Ovary (tissue), 9 donors: ENCODE data around the gene KRT31. TPM values are rescaled to one million over a fixed set of nuclear protein-coding genes. Genes with fewer than 3 reads are reported as not detected.

ENCODE experiments used
- DNase-seq, 5 donors: peaks; one replicate each; pipeline ENCODE4 v3.0.0-alpha.2; 2019 to 2020
- H3K27ac ChIP-seq, 2 donors: fragments of 200-600 bp; one replicate each; pipeline versions ENCODE4 v1.5.1 to v1.8.0; 2019 to 2022
- H3K27me3 ChIP-seq: fragments of 200-600 bp; one replicate; pipeline ENCODE4 v1.8.0; 2022
- H3K36me3 ChIP-seq: fragments of 200-600 bp; sonication (generic); one replicate; pipeline ENCODE4 v1.5.1; 2019
- H3K4me1 ChIP-seq: one replicate; pipeline ENCODE4 v1.8.1; 2013; ENCODE audit warnings: mild to moderate bottlenecking, moderate library complexity; ENCODE audit not compliant: insufficient read depth
- H3K4me3 ChIP-seq: fragments of 200-600 bp; sonication (generic); one replicate; pipeline ENCODE4 v1.5.1; 2017
- H3K9me3 ChIP-seq, 2 donors: fragments of 200-600 bp in 1 of 2; sonication (generic) in 1 of 2; one replicate each; pipeline versions ENCODE4 v1.5.1 to v1.8.1; 2013 to 2019; ENCODE audit warnings: mild to moderate bottlenecking in 1 of 2, moderate library complexity in 1 of 2
- EP300 ChIP-seq: sonication (generic); formaldehyde crosslinking; IDR thresholded peaks from one replicate; pipeline ENCODE4 v1.6.1; 2017; ENCODE audit warnings: antibody characterized with exemption
- POLR2A ChIP-seq: fragments of 450-650 bp; IDR thresholded peaks from one replicate; pipeline ENCODE4 v1.6.1; 2017; ENCODE audit warnings: antibody characterized with exemption, mild to moderate bottlenecking, moderate library complexity
- WGBS, 3 donors: extraction: QIAGEN DNeasy Blood & Tissue Kit in 1 of 3; methylation state at CpG; one replicate each; pipeline versions ENCODE4 v1.1.5 to v1.1.7; 2013 to 2017; 5-methylcytosine and 5-hydroxymethylcytosine counted together
- intact Hi-C, 4 donors: fragments of 100-400 bp; cut with DNase I; formaldehyde crosslinking; loops; one replicate each; pipeline versions ENCODE4 v1.11.0 to v1.15.1; 2022 to 2023
- polyA plus RNA-seq, 2 donors: library from polyadenylated mRNA; stranded (reverse); fragments of 200-250 nt in 1 of 2; fragments of 350-450 nt in 1 of 2; fragmentation: Illumina TruSeq in 1 of 2; extraction: RNeasy Lipid Tissue Mini Kit (QIAGEN cat#74804) in 1 of 2; gene quantifications; one replicate each; pipeline ENCODE4 v1.2.3, GENCODE V29; 2013 to 2014
- total RNA-seq, 7 donors: library from RNA; depleted of rRNA in 2 of 7; stranded (reverse); fragments of >200 nt in 2 of 7; fragmentation: NEBNext Ultra II Directional in 3 of 7; extraction: Animal tissue kit (Norgen Biotek cat#: 25700) in 3 of 7; gene quantifications; one replicate each; pipeline versions ENCODE4 v1.1.0 to v1.2.4, GENCODE V29; 2016 to 2023
- TF ChIP-seq, protein P1 (sequence below), 3 donors: fragments of 450-650 bp in 2 of 3; fragments of 200-600 bp in 1 of 3; IDR thresholded peaks; one replicate each; pipeline versions ENCODE4 v1.5.1 to v1.8.0; 2016 to 2022; ENCODE audit warnings: antibody characterized with exemption in 3 of 3, mild to moderate bottlenecking in 1 of 3
- donor health status: DM: no; HTN: no; CAD: no; lungs with moderate emphysema.
- donor health status: DM: no; HTN: no; CAD: no.
- donor health status: Bipolar disorder and iron deficiency.
- donor health status: DM: yes; HTN: yes; CAD: no.
- donor health status: DM: no; HTN: no; CAD: no.
- donor health status: DM: yes; HTN: yes; CAD: no.

Gene KRT31
- total and polyA plus RNA-seq, 9 donors, result not detected

DNA sequence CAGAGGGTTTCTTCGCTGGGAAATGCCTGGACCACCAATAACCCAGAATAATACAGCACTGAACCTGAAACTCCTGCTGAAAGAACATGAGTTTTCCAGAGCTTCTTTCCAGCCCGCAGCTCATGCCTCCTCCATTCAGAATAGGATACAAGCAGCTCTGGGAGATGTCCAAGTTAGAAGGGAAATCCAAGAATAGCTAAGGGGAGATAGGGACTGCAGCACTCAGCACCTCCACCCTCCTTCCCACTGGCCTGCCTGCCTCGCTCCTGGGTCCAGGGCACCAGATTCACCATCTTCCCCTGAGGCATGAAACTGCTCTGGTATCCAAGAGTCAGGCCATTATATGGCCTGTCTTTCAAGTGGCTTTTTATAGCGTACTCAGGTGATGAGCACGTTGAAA is 4.1 kb downstream of the KRT31 start:
- H3K27ac ChIP-seq, result no peak overlapping the region
- no peaks in the 10 kb centered on the region for H3K27me3 ChIP-seq
- H3K9me3 ChIP-seq, result no peaks in the 10 kb centered on the region
- no peaks in the 10 kb centered on the region for H3K36me3 ChIP-seq
- DNase-seq, result no peak
- H3K4me1 ChIP-seq, result peaks cover 14% of the 10 kb centered on the region
- H3K4me3 ChIP-seq, result no peak overlapping the region
- 20 to 30% (median 27%) methylated on average over 5 of the region's 5 CpGs for WGBS, 3 donors
- intact Hi-C loops, result loop anchor here in 1 of 4 donors (10.0 kb wide), 1 partner anchor 488 kb away; no protein-coding TSS in a partner anchor
- TF ChIP-seq EP300, result no peak

DNA sequence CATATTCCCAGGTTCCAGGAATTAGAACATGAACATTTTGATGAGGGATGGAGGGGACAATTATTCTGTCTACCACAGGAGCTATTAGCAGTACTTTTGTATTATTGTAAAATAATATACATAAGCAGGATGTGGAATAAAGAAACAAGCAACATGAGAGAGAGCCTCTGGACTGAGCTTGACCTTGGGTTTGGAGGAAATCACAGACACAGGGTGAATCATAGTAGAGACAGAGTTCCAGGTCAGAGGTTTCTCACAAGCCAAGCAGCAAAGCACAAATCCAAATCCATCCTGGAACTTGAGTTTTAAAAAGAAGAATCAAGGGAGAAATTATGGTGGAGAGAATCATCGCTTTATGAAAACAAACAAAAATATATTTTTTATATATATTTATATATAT is 5.1 kb downstream of the KRT31 start:
- Histone ChIP-seq H3K27me3 (no peaks in the 10 kb centered on the region), H3K36me3 (no peaks in the 10 kb centered on the region), H3K9me3 (no peaks in the 10 kb centered on the region), H3K4me1 (peaks cover 14% of the 10 kb centered on the region), H3K27ac (no peak overlapping the region), H3K4me3 (no peak overlapping the region)
- TF ChIP-seq, protein P1, sequence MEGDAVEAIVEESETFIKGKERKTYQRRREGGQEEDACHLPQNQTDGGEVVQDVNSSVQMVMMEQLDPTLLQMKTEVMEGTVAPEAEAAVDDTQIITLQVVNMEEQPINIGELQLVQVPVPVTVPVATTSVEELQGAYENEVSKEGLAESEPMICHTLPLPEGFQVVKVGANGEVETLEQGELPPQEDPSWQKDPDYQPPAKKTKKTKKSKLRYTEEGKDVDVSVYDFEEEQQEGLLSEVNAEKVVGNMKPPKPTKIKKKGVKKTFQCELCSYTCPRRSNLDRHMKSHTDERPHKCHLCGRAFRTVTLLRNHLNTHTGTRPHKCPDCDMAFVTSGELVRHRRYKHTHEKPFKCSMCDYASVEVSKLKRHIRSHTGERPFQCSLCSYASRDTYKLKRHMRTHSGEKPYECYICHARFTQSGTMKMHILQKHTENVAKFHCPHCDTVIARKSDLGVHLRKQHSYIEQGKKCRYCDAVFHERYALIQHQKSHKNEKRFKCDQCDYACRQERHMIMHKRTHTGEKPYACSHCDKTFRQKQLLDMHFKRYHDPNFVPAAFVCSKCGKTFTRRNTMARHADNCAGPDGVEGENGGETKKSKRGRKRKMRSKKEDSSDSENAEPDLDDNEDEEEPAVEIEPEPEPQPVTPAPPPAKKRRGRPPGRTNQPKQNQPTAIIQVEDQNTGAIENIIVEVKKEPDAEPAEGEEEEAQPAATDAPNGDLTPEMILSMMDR (IDR thresholded peaks at IDR 0.05), result no peak
- TF ChIP-seq EP300 (no peak), POLR2A (no peak)
- DNase-seq, result no peak
- intact Hi-C loops, result loop anchor here in 1 of 4 donors (10.0 kb wide), 1 partner anchor 487 kb away; no protein-coding TSS in a partner anchor
- 64 to 81% (median 73%) methylated on average over 1 of the region's 1 CpG for WGBS, 3 donors

DNA sequence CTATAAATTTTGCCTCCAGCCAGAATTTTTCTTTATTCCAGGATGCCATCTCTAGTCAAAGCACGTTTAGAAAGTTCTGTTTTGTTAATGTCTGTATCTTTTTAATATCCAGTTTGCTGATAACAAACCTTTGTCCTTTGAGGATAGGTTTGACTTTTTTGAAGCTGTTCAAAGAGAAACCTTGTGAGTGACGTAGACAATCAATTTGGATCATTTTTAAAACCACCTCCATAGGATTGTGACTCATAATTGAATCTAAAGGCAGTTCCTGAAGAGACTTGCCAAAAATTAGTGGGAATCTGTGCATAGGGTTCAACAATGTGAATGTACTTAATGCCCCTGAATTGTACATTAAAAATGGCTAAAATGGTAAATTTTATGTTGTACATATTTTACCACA is 5.9 kb downstream of the KRT31 start:
- H3K36me3 ChIP-seq, result no peaks in the 10 kb centered on the region
- no peaks in the 10 kb centered on the region for H3K27me3 ChIP-seq
- 63 to 78% (median 72%) methylated on average over 2 of the region's 2 CpGs for WGBS, 3 donors
- TF ChIP-seq EP300 (no peak), POLR2A (no peak)
- TF ChIP-seq, protein P1 (IDR thresholded peaks at IDR 0.05), result no peak
- no peak overlapping the region for H3K27ac ChIP-seq
- intact Hi-C loops, result loop anchor here in 1 of 4 donors (10.0 kb wide), 1 partner anchor 487 kb away; no protein-coding TSS in a partner anchor
- no peaks in the 10 kb centered on the region for H3K9me3 ChIP-seq
- no peak for DNase-seq
- peaks cover 14% of the 10 kb centered on the region for H3K4me1 ChIP-seq
- no peak overlapping the region for H3K4me3 ChIP-seq

GRCh38 chr17:41390411-41390938 is 6.9 kb downstream of the KRT31 start:
- no peak for DNase-seq
- no peaks in the 10 kb centered on the region for H3K27me3 ChIP-seq
- intact Hi-C loops, result loop anchor here in 1 of 4 donors (10.0 kb wide), 1 partner anchor 486 kb away; no protein-coding TSS in a partner anchor
- no peaks in the 10 kb centered on the region for H3K9me3 ChIP-seq
- 45 to 61% (median 52%) methylated on average over 7 of the region's 7 CpGs for WGBS, 3 donors
- H3K4me3 ChIP-seq, result no peak overlapping the region
- no peaks in the 10 kb centered on the region for H3K36me3 ChIP-seq
- TF ChIP-seq POLR2A (no peak), EP300 (no peak)
- TF ChIP-seq, protein P1 (IDR thresholded peaks at IDR 0.05), result no peak
- H3K4me1 ChIP-seq, result peaks cover 14% of the 10 kb centered on the region
- H3K27ac ChIP-seq, result no peak overlapping the region

DNA sequence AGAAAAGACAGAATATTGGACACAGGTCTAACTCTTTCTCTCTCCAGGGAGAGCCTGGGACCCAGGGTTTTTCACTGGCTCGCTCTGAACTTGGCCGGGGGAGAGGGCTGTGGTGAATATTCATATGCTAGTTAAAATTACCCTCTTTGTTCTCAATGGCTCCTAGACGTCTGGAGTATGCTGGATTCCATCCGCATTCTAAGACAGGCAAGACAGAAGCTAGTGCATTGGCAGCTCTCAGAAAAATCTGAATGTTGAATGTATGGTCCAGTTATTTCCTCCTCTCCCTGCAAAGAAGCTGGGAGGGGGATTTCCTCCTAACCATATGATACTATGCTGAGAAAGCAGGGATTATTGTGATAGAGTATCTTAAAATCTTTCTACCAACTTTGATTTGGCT is 9.7 kb downstream of the KRT31 start:
- Histone ChIP-seq H3K27me3 (no peaks in the 10 kb centered on the region), H3K9me3 (no peaks in the 10 kb centered on the region), H3K4me3 (no peak overlapping the region), H3K36me3 (no peaks in the 10 kb centered on the region), H3K4me1 (peaks cover 1% of the 10 kb centered on the region), H3K27ac (no peak overlapping the region)
- no peak for DNase-seq
- TF ChIP-seq, protein P1 (IDR thresholded peaks at IDR 0.05), result no peak
- no peak for TF ChIP-seq POLR2A
- no peak for TF ChIP-seq EP300
- 79 to 82% (median 82%) methylated on average over 4 of the region's 4 CpGs for WGBS, 3 donors
- intact Hi-C loops, result no loop called here
